GM12878 (cell line): ENCODE measurements around the gene EDC4. TPM values are rescaled to one million over a fixed set of nuclear protein-coding genes. Genes with fewer than 3 reads are reported as not detected.
A peak's percentile ranks its signal among the peaks of the same experiment; 100 is the strongest.

Source experiments
- ATF7 ChIP-seq: fragments of 450-650 bp; IDR thresholded peaks from 2 replicates; pipeline ENCODE4 v1.6.1; 2016; ENCODE audit warnings: low read depth, mild to moderate bottlenecking
- CHD2 ChIP-seq: IDR thresholded peaks from 2 replicates; pipeline ENCODE4 v1.6.1; 2011; ENCODE audit warnings: low read depth, low read length, improper control_type of control experiment, borderline replicate concordance
- CREM ChIP-seq: IDR thresholded peaks from 2 replicates; pipeline ENCODE4 v1.6.1; 2014; ENCODE audit warnings: antibody characterized with exemption, low read depth
- CTCF ChIP-seq, 3 experiments: IDR thresholded peaks in 2 of 3; conservative IDR thresholded peaks in 1 of 3; 2 replicates each; pipeline ENCODE4 v1.5.1; 2011; ENCODE audit warnings: low read depth in 3 of 3, low read length in 3 of 3, mild to moderate bottlenecking in 3 of 3, control low read depth in 2 of 3, moderate library complexity in 2 of 3, inconsistent platforms in 1 of 3, mixed read lengths in 1 of 3; ENCODE audit not compliant: control insufficient read depth in 2 of 3, insufficient read depth in 1 of 3; ENCODE audit errors: extremely low read depth in 1 of 3
- E4F1 ChIP-seq: fragments of 450-650 bp; IDR thresholded peaks from 2 replicates; pipeline ENCODE4 v1.6.1; 2018; ENCODE audit warnings: borderline replicate concordance, mild to moderate bottlenecking; ENCODE audit not compliant: partially characterized antibody
- EED ChIP-seq: sonication (generic); IDR thresholded peaks from 2 replicates; pipeline ENCODE4 v1.6.1; 2016; ENCODE audit warnings: antibody characterized with exemption, low read depth
- ELK1 ChIP-seq: IDR thresholded peaks from 2 replicates; pipeline ENCODE4 v1.6.1; 2012; ENCODE audit warnings: low read depth, low read length, improper control_type of control experiment
- ESRRA ChIP-seq: IDR thresholded peaks from 2 replicates; pipeline ENCODE4 v1.6.1; 2012; ENCODE audit warnings: mild to moderate bottlenecking, low read length, improper control_type of control experiment
- FOS ChIP-seq: IDR thresholded peaks from 3 replicates; pipeline ENCODE4 v1.6.1; 2011; ENCODE audit warnings: borderline replicate concordance; ENCODE audit not compliant: insufficient read length; ENCODE audit errors: extremely low read depth
- HSF1 ChIP-seq: fragments of 150-350 bp; IDR thresholded peaks from 2 replicates; pipeline ENCODE4 v1.6.1; 2014; ENCODE audit warnings: mild to moderate bottlenecking, low read depth, low read length
- IKZF2 ChIP-seq, 2 experiments: fragments of 450-650 bp; IDR thresholded peaks; 2 replicates each; pipeline ENCODE4 v1.6.1; 2017; ENCODE audit warnings: mild to moderate bottlenecking in 2 of 2, moderate library complexity in 2 of 2
- LARP7 ChIP-seq: fragments of 450-650 bp; IDR thresholded peaks from 2 replicates; pipeline ENCODE4 v1.6.1; 2017; ENCODE audit warnings: mild to moderate bottlenecking
- MLLT1 ChIP-seq: fragments of 450-650 bp; IDR thresholded peaks from 2 replicates; pipeline ENCODE4 v1.6.1; 2016; ENCODE audit warnings: mild to moderate bottlenecking
- NFYA ChIP-seq: IDR thresholded peaks from 2 replicates; pipeline ENCODE4 v1.6.1; 2011; ENCODE audit warnings: low read depth, mild to moderate bottlenecking, low read length, improper control_type of control experiment, borderline replicate concordance
- RFX5 ChIP-seq: IDR thresholded peaks from 2 replicates; pipeline ENCODE4 v1.6.1; 2011; ENCODE audit warnings: low read depth, low read length, improper control_type of control experiment
- RUNX3 ChIP-seq: IDR thresholded peaks from 2 replicates; pipeline ENCODE4 v1.6.1; 2012; ENCODE audit warnings: low read length, inconsistent platforms
- SREBF1 ChIP-seq: IDR thresholded peaks from 2 replicates; pipeline ENCODE4 v1.6.1; 2012; ENCODE audit warnings: mild to moderate bottlenecking, low read length
- USF2 ChIP-seq: IDR thresholded peaks from 2 replicates; pipeline ENCODE4 v1.6.1; 2011; ENCODE audit warnings: low read depth, low read length, improper control_type of control experiment, borderline replicate concordance
- ZNF207 ChIP-seq: fragments of 450-650 bp; IDR thresholded peaks from 2 replicates; pipeline ENCODE4 v1.6.1; 2014; ENCODE audit warnings: antibody characterized with exemption, mild to moderate bottlenecking, borderline replicate concordance
- ZNF274 ChIP-seq: IDR thresholded peaks from one replicate; pipeline ENCODE4 v1.8.0; 2011; ENCODE audit not compliant: insufficient read length, insufficient read depth
- polyA plus RNA-seq, 11 experiments: library from polyadenylated mRNA; depleted of rRNA in 4 of 11; unstranded in 6 of 11; stranded (reverse) in 5 of 11; fragments of >200 nt; fragmentation: Nextera tagmentation in 4 of 11; fragmentation: Illumina TruSeq in 1 of 11; extraction: Ambion mirVana in 4 of 11; extraction: Trizol in 1 of 11; gene quantifications; 1 replicate in 1 of 11; 2 replicates in 10 of 11; pipeline versions ENCODE4 v1.2.1 to v1.2.3, GENCODE V29; 2011 to 2016; ENCODE audit warnings: inconsistent platforms in 2 of 11, missing spikeins in 2 of 11, low read depth in 1 of 11
- total RNA-seq, 4 experiments: library from RNA; depleted of rRNA in 3 of 4; stranded (reverse); fragments of >200 nt in 3 of 4; fragmentation: Illumina TruSeq in 1 of 4; extraction: Trizol in 1 of 4; gene quantifications; 2 replicates each; pipeline versions ENCODE4 v1.2.1 to v1.2.3, GENCODE V29; 2013 to 2021

EDC4 gene
- total and polyA plus RNA-seq, 10 of the 15 experiments (the other 5 are each of a cell fraction or from before 2014, with no cell fraction given) = 1.2 to 86.0 (median 53.4) TPM

GRCh38 chr16:67846320-67847063 lies 26.4 kb upstream of the EDC4 start, which contains the start of gene NUTF2 (continued):
- TF ChIP-seq CTCF (IDR thresholded peaks at IDR 0.05 in 2 of 3, conservative IDR thresholded peaks at IDR 0.05 in 1 of 3; ENCODE audit: control insufficient read depth in 2 of 3, extremely low read depth in 1 of 3, insufficient read depth in 1 of 3, low read depth in 3 of 3, low read length in 3 of 3) (0 out of 6 replicates have a peak, but pooled peaks of 1 of the 3 experiments have one; percentile 0), USF2 (no peak), CHD2 (peak; percentile 82), ZNF207 (peak; percentile 69; the same call in 1 of the 2 replicates), LARP7 (peak; percentile 55; the same call in 1 of the 2 replicates), CREM (peak; percentile 91), MLLT1 (peak; percentile 59; the same call in 1 of the 2 replicates), ZNF274 (no peak), ATF7 (no peak), ELK1 (0 out of 2 replicates have a peak, but pooled peaks have one; percentile 47), E4F1 (peak; percentile 73), RUNX3 (peak; percentile 87), RFX5 (no peak), SREBF1 (peak; percentile 84), ESRRA (peak; percentile 18; the same call in 1 of the 2 replicates), EED (peak; percentile 77), HSF1 (0 out of 2 replicates have a peak, but pooled peaks have one; percentile 19), IKZF2 (IDR thresholded peaks at IDR 0.05) (peak; percentile 81 to 82), FOS (no peak), NFYA (no peak)
